ENCODE results near the gene PREX1.

- TF ChIP-seq, protein P1, sequence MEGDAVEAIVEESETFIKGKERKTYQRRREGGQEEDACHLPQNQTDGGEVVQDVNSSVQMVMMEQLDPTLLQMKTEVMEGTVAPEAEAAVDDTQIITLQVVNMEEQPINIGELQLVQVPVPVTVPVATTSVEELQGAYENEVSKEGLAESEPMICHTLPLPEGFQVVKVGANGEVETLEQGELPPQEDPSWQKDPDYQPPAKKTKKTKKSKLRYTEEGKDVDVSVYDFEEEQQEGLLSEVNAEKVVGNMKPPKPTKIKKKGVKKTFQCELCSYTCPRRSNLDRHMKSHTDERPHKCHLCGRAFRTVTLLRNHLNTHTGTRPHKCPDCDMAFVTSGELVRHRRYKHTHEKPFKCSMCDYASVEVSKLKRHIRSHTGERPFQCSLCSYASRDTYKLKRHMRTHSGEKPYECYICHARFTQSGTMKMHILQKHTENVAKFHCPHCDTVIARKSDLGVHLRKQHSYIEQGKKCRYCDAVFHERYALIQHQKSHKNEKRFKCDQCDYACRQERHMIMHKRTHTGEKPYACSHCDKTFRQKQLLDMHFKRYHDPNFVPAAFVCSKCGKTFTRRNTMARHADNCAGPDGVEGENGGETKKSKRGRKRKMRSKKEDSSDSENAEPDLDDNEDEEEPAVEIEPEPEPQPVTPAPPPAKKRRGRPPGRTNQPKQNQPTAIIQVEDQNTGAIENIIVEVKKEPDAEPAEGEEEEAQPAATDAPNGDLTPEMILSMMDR (conservative IDR thresholded peaks at IDR 0.05; ENCODE audit: low read length) = no peak
- no peak for TF ChIP-seq EZH2phosphoT487 (IDR thresholded peaks at IDR 0.05; ENCODE audit: borderline replicate concordance, low read depth, low read length)
Observed at GRCh38 chr20:48763216-48763914, 64.4 kb downstream of the PREX1 start.

All from OCI-LY7 (cell line).